Fibroblast of gingiva (primary cell): ENCODE data around the gene ADAM19.
A peak's percentile ranks its signal among the peaks of the same experiment; 100 is the strongest.

ENCODE experiments used
- DNase-seq: peaks from one replicate; pipeline ENCODE4 v3.0.0-alpha.2; 2011; ENCODE audit warnings: low read depth

The ADAM19 gene

DNA sequence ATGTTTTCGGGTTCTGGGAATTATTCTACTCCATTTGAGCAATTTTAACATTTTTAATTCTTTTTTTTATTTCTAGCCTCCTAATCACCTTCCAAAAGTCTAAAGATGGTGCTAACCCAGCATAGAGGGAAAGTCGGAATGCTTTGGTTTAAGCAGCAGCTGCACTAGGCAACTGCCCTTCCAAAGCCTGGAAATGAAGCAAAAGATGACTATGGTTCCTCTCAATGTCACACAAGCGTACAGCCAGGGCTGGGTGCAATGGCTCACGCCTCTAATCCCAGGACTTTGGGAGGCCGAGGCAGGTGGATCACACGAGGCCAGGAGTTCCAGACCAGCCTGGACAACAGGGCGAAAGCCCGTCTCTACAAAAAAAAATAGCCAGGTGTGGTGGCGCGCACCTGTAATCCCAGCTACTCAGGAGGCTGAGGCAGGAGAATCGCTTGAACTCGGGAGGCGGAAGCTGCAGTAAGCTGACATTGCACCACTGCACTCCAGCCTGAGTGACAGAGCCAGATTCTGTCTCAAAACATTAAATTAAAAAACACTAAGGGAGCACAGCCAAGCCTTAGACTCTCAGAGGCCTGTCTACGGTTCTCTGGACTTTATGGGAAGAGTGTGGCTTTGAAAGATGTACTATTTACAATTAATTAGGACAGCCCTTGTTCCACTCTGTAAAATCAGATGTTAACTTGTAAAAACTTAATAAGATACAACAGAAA lies 33.1 kb downstream of the ADAM19 start:
- DNase-seq: no peak

- DNase-seq: no peak
Measured at GRCh38 chr5:157541447-157542118, 34.0 kb downstream of the ADAM19 start.

DNA sequence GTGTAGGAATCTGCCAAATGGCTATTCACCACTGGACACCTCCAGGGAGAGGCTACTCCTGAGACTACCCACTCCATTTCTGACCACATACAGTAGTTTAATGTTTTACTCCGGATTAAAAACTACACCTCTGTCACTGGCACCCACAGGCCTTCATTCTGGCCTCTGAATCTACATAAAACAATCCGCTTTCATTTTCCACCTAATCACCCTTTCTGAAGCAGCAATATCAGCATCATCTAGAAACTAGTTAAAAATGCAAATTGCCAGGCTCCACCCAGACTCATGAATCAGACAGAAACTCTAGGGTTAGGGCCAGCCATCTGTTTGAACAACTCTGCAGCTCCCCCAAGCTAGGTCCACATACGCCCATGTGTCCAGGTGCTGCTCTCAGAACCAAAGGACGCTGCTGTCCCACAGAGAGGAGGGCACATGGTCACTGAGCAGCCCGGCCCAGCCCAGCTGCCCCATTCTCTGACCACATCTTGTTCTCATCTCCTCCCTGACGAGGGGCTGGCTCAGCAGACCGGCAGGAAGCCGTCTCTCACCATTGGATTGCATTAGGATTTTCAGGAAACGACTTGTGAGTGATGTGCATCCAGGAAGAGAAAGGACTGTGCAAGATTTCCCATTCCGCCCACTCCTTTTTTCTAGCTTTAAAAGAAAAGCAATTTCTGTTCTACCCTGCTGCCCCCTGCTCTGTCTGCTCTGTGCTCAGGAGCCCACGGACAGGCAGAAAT lies 34.7 kb downstream of the ADAM19 start:
- DNase-seq: no peak

DNA sequence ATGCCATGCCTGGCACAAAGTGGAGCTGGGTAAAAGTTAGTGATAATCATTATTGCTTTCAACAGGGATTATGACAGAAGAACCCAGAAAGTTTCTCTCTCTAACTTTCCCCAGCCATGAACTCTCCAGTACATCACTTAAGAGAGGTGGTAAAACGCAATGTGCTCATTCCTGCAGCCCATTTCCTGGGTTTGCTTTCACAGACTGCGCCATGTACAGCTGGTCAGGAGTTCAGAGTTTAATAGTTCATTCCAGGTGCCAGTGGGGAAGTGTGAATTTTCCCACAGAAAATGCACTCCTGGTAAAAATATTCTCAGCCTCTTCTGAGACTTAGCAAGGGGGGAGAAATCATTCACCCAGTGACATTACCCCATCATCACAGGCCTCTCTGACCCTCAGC lies 35.5 kb downstream of the ADAM19 start:
- no peak for DNase-seq

GRCh38 chr5:157539503-157540022 lies 36.0 kb downstream of the ADAM19 start:
- DNase-seq: no peak

DNA sequence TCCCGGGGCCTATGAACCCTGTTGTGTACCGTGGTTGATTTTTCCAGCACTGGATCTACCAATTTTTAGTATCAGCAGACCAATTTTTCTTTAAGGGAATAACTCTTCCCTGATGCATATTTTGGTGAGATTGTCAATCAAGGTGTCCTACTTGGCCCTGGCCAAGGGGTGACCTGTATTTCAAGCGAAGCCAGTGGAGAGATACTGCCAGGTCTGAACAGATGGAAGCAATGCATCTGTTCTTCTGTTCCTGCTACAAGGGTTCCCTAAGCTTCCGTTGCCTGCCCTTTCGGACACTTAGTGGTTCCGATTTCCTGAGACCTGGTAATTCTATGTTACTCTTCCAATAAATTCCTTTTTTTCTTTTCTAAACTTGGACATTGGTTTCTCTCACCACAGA lies 37.3 kb downstream of the ADAM19 start:
- no peak for DNase-seq

DNA sequence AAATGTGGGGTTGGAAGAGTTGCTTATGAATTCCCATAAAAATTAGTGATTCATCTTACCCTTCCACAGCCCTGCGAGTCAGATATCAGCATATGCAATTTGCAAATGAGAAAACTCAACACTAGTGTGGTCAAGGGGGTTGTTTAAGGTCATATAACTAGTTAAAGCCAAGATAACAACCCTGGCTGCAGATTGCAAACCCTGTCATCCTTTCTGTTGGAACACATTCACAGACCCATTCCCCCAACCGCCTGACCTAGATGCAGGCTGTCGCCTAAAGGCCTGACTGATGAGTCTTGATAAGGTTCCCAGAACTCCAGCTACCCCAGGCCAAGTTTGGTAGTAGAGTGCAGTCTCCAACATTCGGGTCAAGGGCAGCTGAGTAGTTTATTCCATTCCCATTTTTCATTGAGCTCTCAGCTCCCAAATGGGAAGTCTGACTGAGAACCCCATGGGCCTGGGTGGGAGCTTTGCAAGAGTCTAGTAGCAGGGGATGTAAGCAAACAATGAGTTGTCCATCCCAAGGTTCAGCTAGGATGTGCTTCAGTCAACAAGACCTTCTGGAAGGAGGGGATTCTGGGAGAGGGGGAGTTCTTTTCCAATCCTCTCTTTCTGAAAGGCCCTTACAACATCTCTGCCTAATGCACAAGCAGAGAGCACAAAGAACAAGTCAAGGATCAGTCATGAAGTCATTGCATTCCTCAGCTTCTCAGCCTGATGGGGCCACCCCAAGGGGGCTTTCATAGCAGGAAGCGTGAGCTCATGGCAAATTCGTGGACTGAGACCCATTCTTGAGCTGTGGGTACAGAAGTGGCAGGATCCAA lies 40.3 kb downstream of the ADAM19 start:
- DNase-seq: no peak

GRCh38 chr5:157533011-157533481 lies 42.5 kb downstream of the ADAM19 start:
- no peak for DNase-seq

DNA sequence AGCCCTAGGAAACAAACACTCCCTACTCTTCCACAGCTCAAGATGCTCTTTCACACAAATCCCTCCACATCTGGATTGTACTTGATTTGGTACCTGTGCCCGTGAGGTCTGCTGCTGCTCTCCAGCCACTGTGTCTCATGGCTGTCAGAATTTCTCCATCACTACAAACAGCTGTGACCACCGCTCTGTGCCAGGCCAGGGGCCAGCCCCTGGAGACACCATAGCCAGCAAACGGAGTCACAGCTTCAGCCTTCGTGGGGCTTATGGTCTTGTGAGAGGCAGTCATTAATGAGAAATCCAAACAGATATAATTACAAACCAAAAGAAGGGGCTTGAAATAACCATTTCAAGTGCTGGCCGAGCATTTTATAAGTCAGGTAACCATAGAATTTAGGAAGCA lies 43.6 kb downstream of the ADAM19 start:
- no peak for DNase-seq

DNA sequence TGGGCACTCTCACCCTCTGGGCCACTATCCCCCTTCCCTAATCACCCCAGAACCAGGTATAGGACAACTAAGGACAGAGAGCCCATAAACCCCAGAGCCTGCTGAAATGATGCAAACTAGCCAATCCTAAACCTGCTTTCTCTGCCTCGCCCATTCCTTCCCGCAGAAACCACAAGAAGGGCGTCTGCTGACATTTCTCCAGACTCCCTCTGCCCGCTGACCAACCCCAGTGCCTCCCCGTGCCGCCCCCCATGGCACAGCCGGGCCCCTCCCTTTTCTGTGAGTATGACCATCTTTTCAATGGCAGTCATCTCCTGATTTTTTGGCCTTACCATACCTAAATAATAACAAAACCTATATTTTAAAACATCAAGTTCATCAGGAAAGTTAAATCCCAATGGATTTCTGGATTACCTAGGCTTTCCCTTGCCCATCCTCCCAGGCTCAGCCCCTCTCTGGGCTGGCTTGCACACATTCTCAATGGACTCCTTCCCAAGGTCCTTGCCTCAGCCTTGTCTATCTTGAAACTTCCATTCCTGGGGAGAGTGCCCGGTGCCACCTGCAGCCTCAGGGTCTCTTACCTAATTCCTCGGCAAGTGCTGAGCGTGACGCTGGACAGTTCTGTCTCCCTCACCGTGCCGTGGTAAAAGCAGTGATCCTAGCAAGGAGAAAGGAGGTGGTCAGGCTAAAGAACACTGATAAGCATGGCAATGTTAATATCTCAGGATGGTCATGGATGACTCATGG lies 45.2 kb downstream of the ADAM19 start:
- DNase-seq: no peak

DNA sequence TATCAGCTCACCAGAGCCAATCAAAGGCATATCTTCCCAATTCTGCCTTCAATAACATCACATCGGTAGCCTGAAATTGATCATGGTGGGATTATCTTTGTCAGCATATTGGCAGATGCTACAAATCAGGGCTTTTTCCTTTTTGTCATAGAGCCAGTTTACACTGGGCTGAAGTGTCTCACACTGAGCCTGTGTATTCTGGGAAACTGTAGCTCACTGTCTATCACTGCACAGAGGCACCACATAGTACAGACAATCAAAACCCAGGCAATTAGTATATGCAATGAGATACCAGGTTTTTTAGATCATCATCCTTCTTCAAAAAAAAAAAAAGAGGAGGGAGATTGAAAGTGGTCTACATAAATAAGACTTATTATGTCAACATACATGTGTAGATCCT lies 46.6 kb downstream of the ADAM19 start:
- no peak for DNase-seq

GRCh38 chr5:157528036-157528632 lies 47.4 kb downstream of the ADAM19 start:
- no peak for DNase-seq

DNA sequence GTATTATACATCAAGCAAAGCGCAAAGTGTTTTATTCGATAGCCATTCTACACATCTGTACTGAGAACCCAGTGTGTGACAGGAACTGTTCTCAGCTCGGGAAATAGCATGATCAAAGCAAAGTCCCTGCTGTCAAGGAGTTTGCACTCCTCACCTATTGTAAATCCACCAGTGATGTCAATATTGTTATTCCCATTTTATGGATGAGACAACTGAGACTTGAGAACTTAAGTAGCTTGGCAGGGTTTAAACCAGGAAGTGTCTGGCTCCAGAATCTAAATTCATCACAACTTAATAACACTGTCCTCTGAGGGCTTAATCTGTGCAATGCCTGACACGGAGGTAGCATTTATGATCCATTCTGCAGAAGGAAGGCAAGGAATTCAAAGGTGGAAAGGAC lies 50.7 kb downstream of the ADAM19 start:
- DNase-seq: no peak

- DNase-seq: no peak
Measured at GRCh38 chr5:157523976-157524375, 51.6 kb downstream of the ADAM19 start.

GRCh38 chr5:157521704-157522029 lies 53.9 kb downstream of the ADAM19 start:
- DNase-seq: no peak

- peak; percentile 12 for DNase-seq
Measured at GRCh38 chr5:157520911-157521703, 54.5 kb downstream of the ADAM19 start.

- DNase-seq: no peak
Measured at GRCh38 chr5:157519579-157520253, 55.9 kb downstream of the ADAM19 start.

DNA sequence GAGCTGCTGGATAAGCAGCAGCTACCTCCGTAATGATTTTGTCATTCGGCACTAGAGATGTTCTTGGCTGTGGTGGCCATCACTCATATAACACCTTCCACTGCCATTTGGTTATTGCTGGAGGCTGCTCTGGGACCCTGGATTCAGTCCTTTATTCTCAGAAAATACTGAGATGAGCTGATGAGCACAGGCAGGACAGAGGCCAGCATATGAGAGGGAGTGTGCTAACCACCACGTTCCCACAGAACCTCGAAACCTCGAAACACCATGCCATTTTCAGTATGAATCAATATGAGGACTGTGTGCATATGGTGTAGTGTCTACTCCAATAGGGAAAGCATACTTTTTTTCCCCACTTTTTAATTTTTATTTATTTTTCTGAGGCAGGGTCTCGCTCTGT lies 56.6 kb downstream of the ADAM19 start:
- no peak for DNase-seq

DNA sequence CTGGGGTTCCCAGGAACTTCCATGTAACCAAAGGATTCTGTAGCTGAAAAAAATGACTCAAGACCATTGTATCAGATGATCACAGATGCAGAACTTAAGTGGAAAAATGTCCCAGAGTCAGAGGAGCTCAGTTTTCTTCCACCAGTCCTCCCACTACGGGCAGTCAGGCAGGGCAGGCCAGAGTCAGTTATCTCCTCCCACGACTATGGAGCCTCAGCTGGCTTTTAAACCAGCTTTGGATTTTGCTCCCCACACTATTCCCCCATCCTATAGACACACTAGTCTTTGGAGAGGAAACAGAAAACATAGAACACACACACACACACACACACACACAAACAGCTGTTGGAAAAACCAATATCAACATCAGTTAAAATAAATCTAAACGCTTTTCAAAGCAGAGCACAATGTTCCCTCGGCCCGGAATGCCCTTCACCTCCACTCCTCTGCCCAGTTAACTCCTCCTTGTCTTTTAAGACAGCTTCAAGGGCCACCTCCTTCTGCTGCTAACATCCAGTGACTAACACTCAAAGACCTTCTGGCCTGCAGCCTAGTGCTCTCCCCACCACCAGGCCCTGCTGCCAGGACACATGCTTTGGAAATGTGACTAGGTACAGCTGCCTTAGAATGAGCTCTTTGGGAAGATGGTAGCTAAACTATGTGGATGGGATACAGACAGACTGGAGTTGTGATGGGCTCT lies 58.8 kb downstream of the ADAM19 start:
- peak; percentile 73 for DNase-seq
